Right lobe of liver (tissue), 6 donors: Measurements from ENCODE around the gene GNAL. TPM values are rescaled to one million over a fixed set of nuclear protein-coding genes. Genes with fewer than 3 reads are reported as not detected.

Source experiments
- ATAC-seq, 4 donors: fragments of 200-7000 bp; cut with Tn5 transposase; one replicate each; pipeline ENCODE4 v1.9.1; 2020; ENCODE audit warnings: mild to moderate bottlenecking in 4 of 4, moderate library complexity in 4 of 4
- DNase-seq, 3 donors: peaks; one replicate each; pipeline ENCODE4 v3.0.0-alpha.2; 2020
- H3K27ac ChIP-seq, 3 donors: fragments of 200-600 bp; one replicate each; pipeline ENCODE4 v1.8.0; 2022
- H3K27me3 ChIP-seq, 2 donors: fragments of 200-600 bp; one replicate each; pipeline ENCODE4 v1.8.0; 2022
- H3K36me3 ChIP-seq, 4 donors: fragments of 200-600 bp; sonication (generic) in 1 of 4; one replicate each; pipeline versions ENCODE4 v1.5.1 to v1.8.0; 2017 to 2022; ENCODE audit warnings: control low read depth in 1 of 4
- H3K4me1 ChIP-seq, 4 donors: fragments of 200-600 bp; sonication (generic) in 1 of 4; one replicate each; pipeline versions ENCODE4 v1.5.1 to v1.8.0; 2017 to 2022; ENCODE audit warnings: control low read depth in 1 of 4
- H3K4me3 ChIP-seq, 3 donors: fragments of 200-600 bp; one replicate each; pipeline ENCODE4 v1.8.0; 2022
- H3K9me3 ChIP-seq, 4 donors: fragments of 200-600 bp; sonication (generic) in 1 of 4; one replicate each; pipeline versions ENCODE4 v1.5.1 to v1.8.0; 2017 to 2022; ENCODE audit warnings: control low read depth in 1 of 4
- POLR2A ChIP-seq: fragments of 450-650 bp; IDR thresholded peaks from one replicate; pipeline ENCODE4 v1.6.1; 2017; ENCODE audit warnings: antibody characterized with exemption, mild to moderate bottlenecking
- WGBS: methylation state at CpG from one replicate; pipeline ENCODE4 v1.1.6; 2018; ENCODE audit warnings: low coverage, low lambda C conversion rate; ENCODE audit not compliant: insufficient coverage; ENCODE audit errors: missing lambda C conversion rate; 5-methylcytosine and 5-hydroxymethylcytosine counted together
- intact Hi-C, 2 donors: fragments of 100-400 bp; cut with DNase I; formaldehyde crosslinking; loops; one replicate each; pipeline versions ENCODE4 v1.11.2 to v1.14.1; 2022
- total RNA-seq, 6 experiments: library from RNA; depleted of rRNA in 2 of 6; stranded (reverse); fragments of >200 nt in 2 of 6; fragmentation: NEBNext Ultra II Directional in 3 of 6; extraction: Animal tissue kit (Norgen Biotek cat#: 25700) in 3 of 6; gene quantifications; one replicate each; pipeline versions ENCODE4 v1.1.0 to v1.2.4, GENCODE V29; 2016 to 2023
- TF ChIP-seq, protein P1 (sequence below), 4 donors: fragments of 200-600 bp in 3 of 4; fragments of 450-650 bp in 1 of 4; IDR thresholded peaks; one replicate each; pipeline versions ENCODE4 v1.5.1 to v1.8.0; 2016 to 2022; ENCODE audit warnings: antibody characterized with exemption in 4 of 4, mild to moderate bottlenecking in 2 of 4
- donor health status: DM: no; HTN: yes; CAD: no.
- donor health status: DM: no; HTN: no; CAD: no.
- donor health status: DM: no; HTN: no; CAD: no.
- donor health status: DM: no; HTN: yes; CAD: no.
- donor health status: DM: no; HTN: yes; CAD: no.

GNAL gene
- total RNA-seq, 6 experiments from 2014 or later, result 0.19 to 1.9 (median 1.2) TPM

- no peak for ATAC-seq
- intact Hi-C loops, result no loop called here
- Histone ChIP-seq H3K27me3 (no peaks in the 10 kb centered on the region), H3K9me3 (no peaks in the 10 kb centered on the region), H3K4me3 (no peak overlapping the region), H3K27ac (no peak overlapping the region), H3K4me1 (no peaks in the 10 kb centered on the region), H3K36me3 (no peaks in the 10 kb centered on the region)
- DNase-seq, result no peak
- 73% methylated on average over 6 of the region's 6 CpGs for WGBS
- TF ChIP-seq POLR2A, result no peak
- TF ChIP-seq, protein P1, sequence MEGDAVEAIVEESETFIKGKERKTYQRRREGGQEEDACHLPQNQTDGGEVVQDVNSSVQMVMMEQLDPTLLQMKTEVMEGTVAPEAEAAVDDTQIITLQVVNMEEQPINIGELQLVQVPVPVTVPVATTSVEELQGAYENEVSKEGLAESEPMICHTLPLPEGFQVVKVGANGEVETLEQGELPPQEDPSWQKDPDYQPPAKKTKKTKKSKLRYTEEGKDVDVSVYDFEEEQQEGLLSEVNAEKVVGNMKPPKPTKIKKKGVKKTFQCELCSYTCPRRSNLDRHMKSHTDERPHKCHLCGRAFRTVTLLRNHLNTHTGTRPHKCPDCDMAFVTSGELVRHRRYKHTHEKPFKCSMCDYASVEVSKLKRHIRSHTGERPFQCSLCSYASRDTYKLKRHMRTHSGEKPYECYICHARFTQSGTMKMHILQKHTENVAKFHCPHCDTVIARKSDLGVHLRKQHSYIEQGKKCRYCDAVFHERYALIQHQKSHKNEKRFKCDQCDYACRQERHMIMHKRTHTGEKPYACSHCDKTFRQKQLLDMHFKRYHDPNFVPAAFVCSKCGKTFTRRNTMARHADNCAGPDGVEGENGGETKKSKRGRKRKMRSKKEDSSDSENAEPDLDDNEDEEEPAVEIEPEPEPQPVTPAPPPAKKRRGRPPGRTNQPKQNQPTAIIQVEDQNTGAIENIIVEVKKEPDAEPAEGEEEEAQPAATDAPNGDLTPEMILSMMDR (IDR thresholded peaks at IDR 0.05), result no peak
Measured at GRCh38 chr18:11828786-11829432, 139.8 kb downstream of the GNAL start.

GRCh38 chr18:11830585-11830984, 141.5 kb downstream of the GNAL start:
- Histone ChIP-seq H3K36me3 (no peaks in the 10 kb centered on the region), H3K4me3 (no peak overlapping the region), H3K27me3 (no peaks in the 10 kb centered on the region), H3K27ac (no peak overlapping the region), H3K4me1 (no peaks in the 10 kb centered on the region), H3K9me3 (no peaks in the 10 kb centered on the region)
- DNase-seq, result no peak
- TF ChIP-seq POLR2A, result no peak
- TF ChIP-seq, protein P1 (IDR thresholded peaks at IDR 0.05), result no peak
- no peak for ATAC-seq
- 81% methylated on average over 4 of the region's 4 CpGs for WGBS
- intact Hi-C loops, result no loop called here

DNA sequence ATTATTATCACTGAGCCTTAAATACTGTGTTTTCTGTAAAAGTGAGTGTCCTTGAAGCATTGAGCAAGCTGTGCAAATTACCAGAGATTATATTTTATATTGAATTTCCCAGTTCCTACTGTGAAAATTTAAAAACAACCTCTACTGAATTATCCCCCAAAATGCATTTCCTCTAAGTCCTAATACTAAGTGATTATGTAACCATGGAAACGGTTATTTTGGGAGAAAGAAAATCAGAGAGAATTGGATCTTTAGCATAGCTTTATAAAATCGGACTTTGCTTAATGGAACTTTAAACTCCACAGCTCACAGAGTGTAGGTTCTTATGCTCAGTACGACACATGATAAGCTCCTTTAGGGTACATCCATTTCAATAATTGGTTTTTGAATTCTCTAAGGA, 142.9 kb downstream of the GNAL start:
- H3K27ac ChIP-seq, result no peak overlapping the region
- TF ChIP-seq POLR2A, result no peak
- TF ChIP-seq, protein P1 (IDR thresholded peaks at IDR 0.05), result no peak
- no peaks in the 10 kb centered on the region for H3K27me3 ChIP-seq
- ATAC-seq (no peak), DNase-seq (no peak)
- H3K4me1 ChIP-seq, result no peaks in the 10 kb centered on the region
- no peak overlapping the region for H3K4me3 ChIP-seq
- no peaks in the 10 kb centered on the region for H3K36me3 ChIP-seq
- no peaks in the 10 kb centered on the region for H3K9me3 ChIP-seq
- WGBS, result 63% methylated on average over 3 of the region's 3 CpGs
- intact Hi-C loops, result no loop called here

DNA sequence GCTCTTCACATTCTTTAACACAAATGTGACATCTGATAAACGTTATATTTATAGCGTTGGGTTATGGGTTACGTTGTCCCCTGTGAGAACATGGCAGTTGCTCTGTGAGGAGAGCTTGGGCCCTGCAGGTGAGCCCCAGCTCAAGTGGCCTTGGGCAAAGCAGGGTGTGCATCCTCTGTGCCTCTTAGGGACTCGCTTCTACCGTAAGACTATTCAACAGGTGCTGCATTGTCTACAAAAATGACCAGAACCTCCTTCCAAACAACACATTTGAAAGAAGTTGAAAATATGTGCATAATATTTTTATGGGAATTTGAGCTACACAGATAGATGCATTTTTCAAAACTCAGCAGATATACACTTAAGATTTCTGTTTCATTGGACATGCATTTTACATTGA, 145.7 kb downstream of the GNAL start:
- 87% methylated on average over 5 of the region's 5 CpGs for WGBS
- ATAC-seq, result no peak
- no peak overlapping the region for H3K4me3 ChIP-seq
- H3K36me3 ChIP-seq, result no peaks in the 10 kb centered on the region
- intact Hi-C loops, result no loop called here
- H3K4me1 ChIP-seq, result no peaks in the 10 kb centered on the region
- TF ChIP-seq POLR2A, result no peak
- TF ChIP-seq, protein P1 (IDR thresholded peaks at IDR 0.05), result no peak
- H3K27me3 ChIP-seq, result no peaks in the 10 kb centered on the region
- no peak for DNase-seq
- H3K9me3 ChIP-seq, result no peaks in the 10 kb centered on the region
- no peak overlapping the region for H3K27ac ChIP-seq
